Activated effector memory CD4-positive, alpha-beta T cell treated with Interleukin-2 at 50 U/mL for 16 hours (primary cell): Measurements from ENCODE around the gene ANGPTL2.
"Not testable (repeated sequence)": the region's sequence is repeated elsewhere in the genome, so short reads cannot be mapped to it uniquely, and the experiment has no call there.

Experiments used
- DNase-seq: peaks from one replicate; pipeline ENCODE4 v3.0.0-alpha.2; 2020

The ANGPTL2 gene, protein sequence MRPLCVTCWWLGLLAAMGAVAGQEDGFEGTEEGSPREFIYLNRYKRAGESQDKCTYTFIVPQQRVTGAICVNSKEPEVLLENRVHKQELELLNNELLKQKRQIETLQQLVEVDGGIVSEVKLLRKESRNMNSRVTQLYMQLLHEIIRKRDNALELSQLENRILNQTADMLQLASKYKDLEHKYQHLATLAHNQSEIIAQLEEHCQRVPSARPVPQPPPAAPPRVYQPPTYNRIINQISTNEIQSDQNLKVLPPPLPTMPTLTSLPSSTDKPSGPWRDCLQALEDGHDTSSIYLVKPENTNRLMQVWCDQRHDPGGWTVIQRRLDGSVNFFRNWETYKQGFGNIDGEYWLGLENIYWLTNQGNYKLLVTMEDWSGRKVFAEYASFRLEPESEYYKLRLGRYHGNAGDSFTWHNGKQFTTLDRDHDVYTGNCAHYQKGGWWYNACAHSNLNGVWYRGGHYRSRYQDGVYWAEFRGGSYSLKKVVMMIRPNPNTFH

DNA sequence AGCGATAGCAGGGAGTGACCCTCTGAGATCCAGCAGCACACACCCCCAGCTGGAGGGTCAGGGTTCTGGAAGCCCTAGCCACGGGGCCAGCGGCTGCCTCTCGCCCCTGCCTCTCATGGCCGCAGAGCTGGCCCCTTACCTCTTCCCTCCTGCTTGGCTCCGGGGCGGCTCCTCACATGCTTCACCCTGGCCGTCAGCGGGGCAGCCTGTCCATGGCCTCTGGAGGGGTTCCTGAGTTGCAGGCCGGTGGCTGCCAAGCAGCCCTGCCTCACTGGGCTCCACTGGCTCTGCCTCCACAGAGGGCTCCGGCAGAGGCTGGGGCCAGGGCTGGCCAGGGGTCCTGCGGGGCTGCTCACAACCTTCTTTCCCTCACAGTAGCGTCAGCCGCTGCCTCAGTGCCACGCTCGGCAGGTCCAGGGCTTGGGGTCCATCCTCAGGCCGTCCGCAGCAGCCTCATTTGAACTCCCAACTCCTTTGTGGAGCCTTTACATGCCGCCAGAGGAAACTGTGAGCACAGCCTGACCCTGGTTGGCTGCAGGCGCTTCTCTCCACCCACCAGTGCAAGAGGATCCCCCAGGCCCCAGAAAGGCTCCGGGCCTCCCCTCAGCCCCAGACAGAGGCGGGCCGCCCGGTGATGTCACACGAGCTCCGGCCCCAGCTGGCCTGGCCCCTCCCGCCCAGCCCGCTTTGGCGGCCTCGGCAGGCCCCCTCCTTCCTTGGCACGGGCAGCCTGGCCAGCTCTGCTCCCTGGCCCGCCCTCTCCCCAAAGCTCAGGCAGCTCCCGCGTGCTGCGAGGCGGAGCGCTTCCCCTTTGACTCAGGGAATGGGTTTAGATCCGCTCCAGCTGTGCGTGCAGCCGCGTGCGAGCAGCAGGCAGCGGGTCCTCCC, at the start of gene ANGPTL2:
ANGPTL2 (minus strand) TSS at position 460 of the 888 bp plus-strand sequence. CDS start 13,904 bp downstream, outside the sequence.
- no peak for DNase-seq

DNA sequence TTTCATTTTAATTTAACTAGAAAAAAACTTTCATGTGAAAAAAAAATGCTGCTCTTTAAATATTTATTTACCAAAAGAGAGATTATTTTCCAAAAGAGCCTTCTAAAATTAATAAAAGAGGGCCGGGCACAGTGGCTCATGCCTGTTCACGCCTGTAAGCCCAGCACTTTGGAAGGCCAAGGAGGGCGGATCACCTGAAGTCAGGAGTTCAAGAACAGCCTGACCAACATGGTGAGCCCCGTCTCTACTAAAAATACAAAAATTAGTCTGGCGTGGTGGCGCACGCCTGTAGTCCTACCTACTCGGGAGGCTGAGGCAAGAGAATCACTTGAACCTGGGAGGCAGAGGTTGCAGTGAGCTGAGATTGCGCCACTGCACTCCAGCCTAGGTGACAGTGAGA, 48.9 kb upstream of the ANGPTL2 start:
- not testable (repeated sequence) for DNase-seq

DNA sequence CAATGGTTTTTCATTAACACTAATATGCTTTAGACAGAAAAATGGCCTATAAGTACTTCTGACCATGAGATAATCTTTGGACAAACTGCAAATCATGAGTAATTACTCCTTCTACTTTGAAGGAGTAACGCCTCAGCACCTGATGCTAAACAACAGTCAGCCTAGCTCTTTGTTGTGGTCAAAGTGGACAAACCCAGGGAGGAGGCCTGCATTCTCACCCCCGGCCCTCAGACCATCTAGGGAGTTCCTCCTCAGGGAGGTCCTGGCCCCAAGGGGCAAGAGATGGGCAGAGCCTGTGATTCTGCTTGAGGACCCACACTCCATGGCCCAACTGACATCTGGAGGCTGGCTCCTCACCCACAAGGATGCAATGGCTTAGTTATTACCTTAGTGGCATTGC, 48.2 kb upstream of the ANGPTL2 start:
- no peak for DNase-seq

DNA sequence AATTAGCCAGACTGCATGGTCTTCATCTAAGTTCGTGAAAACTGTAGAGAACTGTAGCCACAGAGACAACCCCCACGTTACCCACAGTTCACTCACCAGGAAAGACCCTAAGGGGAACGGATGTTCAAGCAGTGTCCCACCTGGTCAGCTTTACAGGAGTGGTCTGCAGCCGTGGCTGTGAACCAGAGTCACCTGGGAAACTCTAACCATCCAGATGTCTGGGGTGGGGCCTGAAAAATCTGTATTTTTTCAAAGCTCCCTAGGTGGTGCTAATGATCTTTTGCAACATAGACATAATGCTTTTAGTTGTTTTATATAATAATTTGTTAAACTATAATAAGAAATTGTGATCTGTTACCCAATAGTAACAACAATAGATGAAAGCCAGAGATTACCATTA, 47.7 kb upstream of the ANGPTL2 start:
- DNase-seq = no peak

DNA sequence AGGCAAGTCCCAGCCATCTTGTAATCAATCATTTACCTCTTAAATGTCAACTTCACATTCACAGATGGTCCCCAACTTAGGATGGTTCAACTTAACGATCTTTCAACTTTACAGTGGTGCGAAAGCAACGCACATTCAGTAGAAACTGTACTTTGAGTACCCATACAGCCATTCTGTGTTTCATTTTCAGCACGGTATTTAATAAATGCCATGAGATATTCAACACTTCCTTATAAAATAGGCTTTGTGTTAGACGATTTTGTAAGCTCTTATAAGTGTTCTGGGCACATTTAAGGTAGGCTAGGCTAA, 47.1 kb upstream of the ANGPTL2 start:
- DNase-seq = no peak

DNA sequence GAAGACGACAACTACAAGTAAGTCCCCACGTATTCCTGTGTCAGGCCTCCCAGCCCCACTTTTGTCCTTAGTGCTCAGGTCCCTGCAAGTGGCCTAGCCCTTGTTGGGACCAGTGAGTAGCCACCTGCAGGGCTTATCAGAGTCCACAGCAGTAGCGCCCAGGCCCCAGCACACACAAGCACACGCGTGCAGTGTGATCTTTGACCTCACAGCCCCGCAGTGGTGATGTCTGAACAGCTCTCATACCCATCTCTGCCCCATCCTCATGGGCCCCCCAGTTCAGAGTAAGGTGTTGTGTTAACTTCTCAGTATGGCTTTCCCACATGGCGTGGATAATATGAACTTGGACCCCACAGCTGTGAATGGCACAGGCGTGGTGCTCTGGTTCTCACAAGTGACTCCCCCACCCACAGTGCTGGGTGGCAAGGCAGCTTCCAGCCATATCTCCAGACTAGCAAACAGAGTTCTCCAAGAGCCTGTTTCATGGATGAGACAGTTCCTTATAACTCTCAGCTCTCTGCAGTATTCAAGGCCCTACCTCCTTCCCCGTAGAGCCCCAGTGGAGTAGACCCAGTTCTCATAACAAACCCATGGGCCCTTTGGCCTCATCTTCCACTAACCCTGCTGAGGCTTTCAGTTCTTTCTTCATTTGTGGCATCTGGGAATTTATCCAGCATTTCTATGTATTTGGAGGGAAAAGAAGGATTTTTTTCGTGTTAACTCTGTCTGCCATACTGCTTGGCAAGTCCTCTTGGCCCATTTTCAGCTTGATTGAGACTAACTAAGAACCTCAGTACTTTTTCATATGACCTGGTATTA, 46.5 kb upstream of the ANGPTL2 start:
- DNase-seq = no peak

DNA sequence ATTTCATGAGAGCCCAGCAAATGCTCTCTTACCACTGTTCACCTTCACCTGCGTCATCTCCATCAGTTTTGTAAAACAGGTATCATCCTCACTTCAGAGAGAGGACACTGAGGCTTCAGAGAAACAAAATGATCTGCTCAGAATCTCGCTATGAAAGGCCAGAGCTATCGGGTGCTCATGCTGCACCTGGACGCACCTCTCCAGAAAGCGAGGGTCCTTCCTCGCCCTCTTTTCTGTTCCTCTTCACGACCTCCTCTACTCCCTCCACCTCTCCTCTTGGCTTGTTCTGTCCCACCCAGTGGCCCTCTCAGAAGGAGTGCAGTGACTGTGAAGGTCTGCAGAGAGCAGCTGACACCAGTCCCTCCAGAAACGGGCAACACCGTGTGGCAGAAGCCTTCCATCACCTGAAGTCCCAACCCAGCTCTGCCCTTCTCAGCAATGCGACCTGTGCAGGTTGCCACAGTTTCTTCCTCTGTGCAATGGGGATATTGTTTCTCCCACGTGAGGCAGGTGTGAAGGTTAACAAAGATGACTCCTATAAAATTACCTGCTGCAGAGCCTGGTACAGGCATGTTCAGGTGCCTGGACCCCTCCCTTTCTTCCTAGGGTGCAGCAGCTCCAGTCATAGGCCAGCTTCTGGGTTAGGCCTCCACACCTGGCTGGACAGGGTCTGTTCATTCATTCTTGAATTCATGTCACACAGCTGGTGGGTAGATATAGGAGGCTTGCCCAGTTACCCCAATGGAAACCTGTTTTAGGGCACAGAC, 45.3 kb upstream of the ANGPTL2 start:
- DNase-seq = no peak

DNA sequence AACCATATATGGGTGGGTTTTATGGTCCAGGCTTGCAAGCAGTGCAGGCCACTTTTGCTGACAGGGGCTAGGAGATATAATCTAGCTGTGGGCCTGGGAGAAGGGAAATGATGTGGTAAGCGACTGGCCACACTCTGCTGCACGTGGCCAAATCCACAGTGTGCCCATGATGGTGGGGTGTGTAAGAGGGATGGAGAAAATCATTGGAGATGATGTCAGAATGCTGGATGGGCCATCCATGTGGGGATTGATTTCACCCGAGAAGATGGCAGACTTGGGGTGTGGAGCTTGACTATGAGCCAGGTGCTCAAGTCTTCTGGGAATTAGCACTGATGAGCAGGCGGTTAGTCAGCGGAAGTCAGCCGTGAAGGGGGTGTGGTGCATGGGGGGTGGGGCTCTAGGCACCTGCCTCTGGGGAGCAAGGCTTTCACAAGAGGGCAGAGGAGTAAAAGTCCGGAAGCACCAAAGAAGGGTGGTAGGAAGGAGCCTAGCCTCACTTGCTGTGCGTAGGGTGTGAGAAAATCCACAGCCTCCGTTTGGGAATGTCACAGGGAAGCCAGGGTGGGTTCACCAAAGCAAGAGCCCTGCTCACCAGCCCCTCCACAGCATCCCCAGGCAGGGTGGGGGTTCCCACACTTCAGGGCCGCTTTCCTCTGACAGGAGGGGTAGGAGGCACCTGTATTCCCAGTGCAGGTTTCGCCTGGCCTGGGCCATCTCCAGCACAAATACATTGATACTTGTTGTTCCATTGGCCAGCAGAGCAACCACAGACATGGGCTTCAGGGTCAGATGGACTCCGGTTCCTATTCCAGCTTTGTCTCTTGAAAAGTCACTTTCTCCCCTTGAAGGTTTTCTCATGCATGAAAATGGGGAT, 44.5 kb upstream of the ANGPTL2 start:
- DNase-seq = no peak

DNA sequence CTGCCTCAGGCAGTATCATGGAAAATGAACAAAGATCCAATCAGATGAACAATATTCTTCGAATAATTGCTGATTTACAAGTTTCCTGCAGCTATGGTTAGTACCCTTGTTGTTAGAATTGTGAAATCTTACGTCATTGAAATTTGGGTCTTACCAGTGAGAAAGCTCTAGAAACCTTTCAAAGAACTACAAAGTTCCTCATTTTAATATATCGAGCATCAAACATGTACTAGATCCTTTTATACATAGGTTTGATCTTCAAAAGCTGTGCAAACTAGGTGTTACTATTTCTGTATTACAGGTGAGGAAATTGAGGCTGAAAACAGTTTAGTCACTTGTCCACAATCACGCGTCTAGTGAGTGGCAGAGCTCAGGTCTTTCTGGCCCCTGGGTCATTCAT, 43.7 kb upstream of the ANGPTL2 start:
- DNase-seq = no peak

DNA sequence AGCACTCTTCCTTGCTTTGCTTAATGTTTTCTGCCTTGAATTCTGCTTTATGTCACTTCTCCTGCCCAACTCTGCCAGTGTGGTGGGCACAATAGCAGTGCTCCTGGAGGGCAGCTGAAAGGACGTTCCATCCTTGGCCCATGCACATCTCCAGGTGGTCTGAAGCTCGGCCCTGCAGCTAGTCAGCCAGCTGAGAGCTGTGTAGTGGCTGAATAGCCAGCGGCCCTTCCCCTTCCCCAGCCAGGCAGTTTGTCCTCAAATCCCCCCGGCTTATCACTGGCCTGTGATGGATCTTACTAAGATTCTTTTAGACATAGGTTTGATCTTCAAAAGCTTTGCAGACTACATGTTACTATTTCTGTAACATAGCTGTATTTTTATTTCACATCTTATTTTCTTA, 42.7 kb upstream of the ANGPTL2 start:
- no peak for DNase-seq

DNA sequence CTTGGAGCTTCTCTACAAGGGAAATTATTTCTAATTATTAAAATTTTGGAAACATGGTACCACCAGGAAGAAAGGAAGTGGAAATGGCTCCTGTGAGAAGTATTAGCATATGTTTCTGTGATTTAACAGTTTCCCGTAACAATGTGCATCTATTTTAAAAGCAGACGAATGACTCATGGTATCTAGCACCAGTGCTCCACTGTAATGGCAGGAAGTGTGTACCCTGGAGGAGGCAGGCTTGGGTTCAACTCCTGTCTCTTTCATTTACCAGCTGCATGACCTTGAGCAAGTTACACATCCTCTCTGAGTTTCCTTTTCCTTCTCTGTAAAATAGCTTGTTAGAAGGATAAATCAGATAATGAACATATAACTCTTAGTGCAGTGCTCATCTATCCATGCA, 41.0 kb upstream of the ANGPTL2 start:
- DNase-seq = no peak

DNA sequence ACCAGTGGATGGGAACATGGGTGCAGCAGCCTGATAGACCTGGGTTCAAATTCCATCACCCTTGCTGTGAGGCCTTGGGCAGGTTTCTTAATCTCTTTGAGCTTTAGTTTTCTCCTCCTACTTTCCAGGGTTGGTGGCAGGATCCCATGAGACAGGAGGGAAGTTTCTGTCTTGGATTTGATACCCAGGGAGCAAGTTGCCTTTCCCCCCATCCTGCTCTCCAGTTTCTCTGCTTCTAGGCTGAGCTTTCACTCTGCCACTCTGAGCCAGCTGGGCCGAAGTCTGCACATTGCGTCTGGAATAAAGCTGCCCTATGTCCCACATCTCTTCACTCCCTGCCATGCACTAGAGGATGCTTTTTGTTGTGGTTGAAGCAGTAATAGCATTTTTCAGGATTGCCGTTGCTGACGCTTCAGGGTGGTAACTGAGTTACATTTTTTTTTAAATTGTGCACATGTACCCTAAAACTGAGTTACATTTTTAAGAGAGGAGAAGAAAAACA, 40.5 kb upstream of the ANGPTL2 start:
- no peak for DNase-seq

DNA sequence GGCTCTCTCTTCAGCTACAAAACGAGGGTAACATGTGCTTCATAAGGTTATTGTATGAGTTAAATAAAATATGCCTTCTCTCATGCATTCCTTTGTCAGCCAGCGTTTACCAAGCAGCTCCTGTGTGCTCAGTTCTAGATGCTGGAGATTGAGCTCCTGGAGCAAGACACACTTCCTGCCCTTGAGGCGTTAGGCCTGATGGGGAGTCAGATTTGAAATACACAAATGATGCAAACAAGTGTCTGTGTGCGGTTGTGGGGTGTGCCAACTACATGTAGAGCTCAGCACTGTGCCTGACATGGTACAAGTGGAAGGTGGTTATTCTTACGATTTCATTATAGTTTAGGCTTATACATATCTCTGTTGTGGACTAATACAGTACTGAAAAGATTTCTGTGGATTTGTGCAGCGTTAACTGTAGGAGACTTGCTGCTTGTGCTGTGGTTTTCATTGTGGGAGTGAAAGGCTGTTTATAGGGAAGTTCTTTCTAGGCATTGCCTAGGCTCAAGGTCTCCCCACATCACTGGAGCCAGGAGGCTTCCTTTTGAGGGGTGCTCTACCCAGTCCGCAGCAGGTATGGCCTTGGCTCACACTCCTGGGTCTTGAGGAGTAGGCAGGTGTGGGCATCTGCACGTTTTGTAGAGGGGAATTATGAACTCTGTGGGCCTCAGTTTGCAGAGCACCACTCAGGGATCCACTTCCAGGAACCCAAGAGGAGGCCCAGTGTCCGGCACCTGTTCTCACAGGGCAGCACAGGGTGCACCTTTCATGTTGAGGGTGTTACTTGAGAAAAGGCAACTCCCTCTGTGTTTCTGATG, 39.8 kb upstream of the ANGPTL2 start:
- DNase-seq = no peak

DNA sequence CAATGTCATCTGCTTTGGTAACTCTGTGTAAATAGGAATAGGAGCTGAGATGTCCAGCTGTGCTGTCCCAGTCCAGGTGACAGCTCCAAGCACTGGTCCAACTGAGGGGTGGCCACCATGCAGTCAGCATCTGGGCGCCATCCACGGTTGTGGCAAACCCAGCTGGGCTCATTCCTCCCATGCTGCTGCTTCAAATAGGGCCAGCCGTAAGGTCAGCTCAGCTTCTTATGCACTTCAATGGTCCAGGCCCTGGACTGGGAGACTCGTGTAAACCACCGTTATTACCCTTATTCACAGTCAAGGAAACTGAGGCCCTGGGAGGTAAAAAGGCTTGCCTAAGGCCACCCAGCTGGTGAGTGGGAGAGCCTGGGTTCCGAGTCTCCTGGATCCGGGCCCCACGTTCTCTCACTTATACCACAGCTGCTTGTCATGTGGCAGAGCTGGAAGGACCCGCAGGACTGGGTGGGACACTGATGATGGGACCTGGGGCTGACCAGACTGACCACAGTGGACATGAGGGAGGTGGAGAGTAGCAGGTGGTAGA, 38.7 kb upstream of the ANGPTL2 start:
- DNase-seq = no peak

DNA sequence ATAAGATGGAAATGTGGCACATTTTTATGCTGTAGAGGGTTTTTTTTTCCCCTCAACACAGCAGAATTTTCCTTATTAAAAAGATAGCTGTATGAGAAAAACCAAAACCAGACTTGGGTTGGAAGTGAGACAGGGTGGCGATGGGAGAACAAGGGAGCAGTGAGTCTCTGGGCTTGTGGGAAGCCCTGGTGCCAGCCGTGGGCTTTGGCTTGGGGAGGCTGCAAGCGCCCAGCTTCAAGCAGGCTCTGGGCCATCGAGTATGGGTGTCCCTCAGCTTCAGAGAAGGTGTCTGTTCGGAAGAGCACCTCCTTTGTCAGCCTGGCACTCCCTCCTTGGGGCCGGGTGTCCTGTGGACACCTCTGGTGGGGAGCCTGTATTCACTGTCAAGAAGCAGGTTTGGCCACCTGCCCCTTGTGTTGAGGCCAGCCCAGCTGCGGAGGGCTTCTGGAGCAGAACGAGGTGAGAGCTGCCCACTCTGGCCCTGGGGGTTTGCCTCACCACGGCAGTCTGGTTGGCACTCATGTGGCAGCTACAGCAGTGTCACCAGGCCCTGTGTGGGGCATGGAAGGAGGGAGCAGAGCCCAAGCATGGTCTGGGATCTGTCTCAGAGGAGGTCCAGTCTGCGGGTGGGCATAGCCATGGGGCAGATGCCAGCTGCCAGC, 37.6 kb upstream of the ANGPTL2 start:
- no peak for DNase-seq

DNA sequence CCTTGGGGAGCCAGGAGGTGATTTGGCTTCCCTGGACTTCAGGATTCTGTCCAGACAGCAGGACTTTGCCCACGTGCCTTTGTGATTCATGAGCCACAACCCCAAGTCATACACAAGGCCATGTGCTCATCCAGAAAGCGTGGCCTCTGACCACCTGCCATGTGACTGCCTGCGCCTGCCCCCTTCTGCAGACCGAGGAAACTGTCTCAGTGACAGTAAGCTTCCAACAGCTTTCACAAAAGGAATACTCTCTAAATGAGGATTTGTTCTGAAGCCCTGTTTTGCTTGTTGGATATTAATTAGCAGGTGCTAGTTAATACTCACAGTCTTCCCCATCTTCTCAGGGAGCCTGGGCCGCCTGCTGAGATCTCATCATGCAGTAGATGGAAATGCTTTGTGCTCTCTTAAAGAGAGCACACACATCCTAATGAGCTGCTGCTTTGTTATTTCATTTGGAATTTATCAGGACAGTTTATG, 36.9 kb upstream of the ANGPTL2 start:
- no peak for DNase-seq

DNA sequence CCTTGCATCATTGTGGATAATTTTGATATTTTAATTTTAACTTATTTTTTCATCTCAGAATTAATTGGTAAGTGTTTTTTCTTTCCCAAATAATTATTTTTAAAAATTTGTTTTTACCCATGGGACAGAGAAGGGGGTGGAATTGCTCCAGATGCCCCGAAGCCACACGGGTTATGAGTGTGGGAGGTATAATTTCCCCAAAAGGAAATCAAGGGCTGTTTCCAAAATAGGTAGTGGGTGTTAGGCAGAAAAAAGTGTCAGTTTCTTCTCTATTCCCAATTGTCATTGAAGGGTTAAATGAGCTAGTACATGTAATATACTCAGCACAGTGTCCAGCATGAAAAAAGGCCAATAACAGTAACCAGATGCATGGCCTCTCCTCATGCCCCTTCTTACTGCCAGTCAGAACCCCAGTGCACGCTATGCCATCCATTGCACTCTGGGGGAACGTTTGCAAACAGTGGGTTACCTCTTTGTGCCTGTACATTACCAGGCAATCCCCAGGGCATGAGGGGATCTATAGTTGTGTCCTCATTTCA, 36.4 kb upstream of the ANGPTL2 start:
- DNase-seq = no peak

DNA sequence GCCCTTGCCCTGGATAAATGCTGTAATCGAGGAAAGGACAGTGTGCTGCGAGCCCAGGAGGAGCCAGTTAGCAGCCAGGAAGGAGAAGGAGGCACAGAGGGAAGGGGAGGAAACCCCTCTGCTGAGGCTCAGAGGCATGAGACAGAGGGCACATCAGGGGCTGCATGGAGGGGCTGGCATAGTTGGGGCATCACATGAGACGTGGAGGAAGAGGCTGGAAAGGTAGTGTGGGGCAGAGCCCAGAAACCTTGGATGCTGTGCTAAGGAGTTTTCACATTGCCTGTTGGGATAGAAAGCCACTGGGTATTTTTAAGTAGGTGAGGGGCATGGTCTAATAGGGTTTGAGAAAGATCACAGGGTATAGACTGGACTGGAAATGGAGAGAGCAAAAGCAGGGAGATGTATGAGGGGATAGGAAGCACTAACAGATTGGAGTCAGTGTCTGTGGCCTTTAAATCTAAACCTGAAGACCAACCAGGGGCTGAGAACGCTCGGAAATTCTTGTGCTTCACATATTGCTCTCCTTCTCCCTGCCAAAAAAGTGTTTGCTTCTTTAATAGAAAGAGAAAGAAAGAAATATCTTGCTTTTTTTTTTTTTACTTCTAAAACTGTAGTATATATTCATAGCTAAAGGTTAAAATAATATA, 33.0 kb upstream of the ANGPTL2 start:
- DNase-seq = no peak
